Osteoblast (primary cell): ENCODE measurements around the gene ACSL5. TPM values are rescaled to one million over a fixed set of nuclear protein-coding genes. Genes with fewer than 3 reads are reported as not detected.

ENCODE experiments used
- DNase-seq: peaks from one replicate; pipeline ENCODE4 v3.0.0; 2011; ENCODE audit warnings: low spot score, mixed read lengths; ENCODE audit not compliant: insufficient read length; ENCODE audit errors: missing footprints
- H2AFZ ChIP-seq: 2 replicates; pipeline ENCODE4 v1.6.0; 2011; ENCODE audit warnings: mild to moderate bottlenecking, low read length
- H3K27ac ChIP-seq: 2 replicates; pipeline ENCODE4 v1.5.1; 2011; ENCODE audit warnings: mild to moderate bottlenecking, low read depth, low read length, moderate library complexity
- H3K27me3 ChIP-seq: 2 replicates; pipeline ENCODE4 v1.6.0; 2012; ENCODE audit warnings: mild to moderate bottlenecking, control low read depth, inconsistent platforms, low read length, moderate library complexity; ENCODE audit not compliant: insufficient read depth
- H3K36me3 ChIP-seq: 2 replicates; pipeline ENCODE4 v1.5.1; 2011; ENCODE audit warnings: mild to moderate bottlenecking, low read length, control low read depth, moderate library complexity; ENCODE audit not compliant: insufficient read depth
- H3K4me1 ChIP-seq: 2 replicates; pipeline ENCODE4 v1.5.1; 2011; ENCODE audit warnings: mild to moderate bottlenecking, low read length, control low read depth, moderate library complexity; ENCODE audit not compliant: insufficient read depth
- H3K4me2 ChIP-seq: 2 replicates; pipeline ENCODE4 v1.6.0; 2011; ENCODE audit warnings: mild to moderate bottlenecking, low read length; ENCODE audit not compliant: insufficient read depth
- H3K4me3 ChIP-seq: fragments of 200-600 bp; sonication (generic); 3 replicates; pipeline ENCODE4 v1.5.1; 2012; ENCODE audit warnings: mild to moderate bottlenecking, low read length, inconsistent platforms; ENCODE audit not compliant: insufficient read depth
- H3K79me2 ChIP-seq: 2 replicates; pipeline ENCODE4 v1.6.0; 2012; ENCODE audit warnings: mild to moderate bottlenecking, low read length, control low read depth, inconsistent platforms; ENCODE audit not compliant: insufficient read depth
- H3K9me3 ChIP-seq: 2 replicates; pipeline ENCODE4 v1.5.1; 2011; ENCODE audit warnings: low read depth, low read length, control low read depth
- H4K20me1 ChIP-seq: 2 replicates; pipeline ENCODE4 v1.6.0; 2012; ENCODE audit warnings: mild to moderate bottlenecking, low read length, control low read depth; ENCODE audit not compliant: insufficient read depth
- total RNA-seq: library from RNA; depleted of rRNA; stranded (reverse); fragments of >200 nt; gene quantifications from 2 replicates; pipeline ENCODE4 v1.2.3, GENCODE V29; 2012
- TF ChIP-seq, protein P1 (sequence below): IDR thresholded peaks from 2 replicates; pipeline ENCODE4 v1.5.1; 2011; ENCODE audit warnings: mild to moderate bottlenecking, low read depth, low read length, moderate library complexity; ENCODE audit errors: extremely low read depth

Gene ACSL5
- total RNA-seq, 1 donor, result 5.1 TPM

DNA sequence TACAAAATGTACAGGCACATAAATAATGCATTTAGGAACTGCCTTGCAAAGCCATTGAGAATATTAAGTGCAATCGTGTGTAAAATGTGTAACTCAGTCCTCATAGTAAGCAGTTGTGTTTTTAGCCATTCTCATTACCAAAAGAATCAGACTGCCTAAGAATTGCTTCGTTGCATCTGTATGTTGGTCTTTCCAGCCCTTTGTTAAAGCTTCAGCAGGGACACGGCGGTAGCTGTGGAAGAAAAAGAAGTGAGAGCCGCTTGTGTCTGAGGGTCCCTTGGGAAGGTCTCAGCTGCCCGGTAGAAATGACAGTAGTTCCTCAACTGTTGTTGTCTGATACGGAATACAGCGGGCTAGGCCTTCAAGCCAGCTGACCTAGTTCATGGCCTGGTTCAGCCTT lies 22.8 kb upstream of the ACSL5 start:
- DNase-seq, result no peak
- H3K4me3 ChIP-seq, result no peak overlapping the region
- no peaks in the 10 kb centered on the region for H3K79me2 ChIP-seq
- H2AFZ ChIP-seq, result no peak overlapping the region
- no peak overlapping the region for H3K27ac ChIP-seq
- H3K27me3 ChIP-seq, result no peaks in the 10 kb centered on the region
- H3K4me1 ChIP-seq, result no peaks in the 10 kb centered on the region
- no peak overlapping the region for H3K4me2 ChIP-seq
- H4K20me1 ChIP-seq, result no peaks in the 10 kb centered on the region
- H3K36me3 ChIP-seq, result no peaks in the 10 kb centered on the region
- no peaks in the 10 kb centered on the region for H3K9me3 ChIP-seq
- TF ChIP-seq, protein P1, sequence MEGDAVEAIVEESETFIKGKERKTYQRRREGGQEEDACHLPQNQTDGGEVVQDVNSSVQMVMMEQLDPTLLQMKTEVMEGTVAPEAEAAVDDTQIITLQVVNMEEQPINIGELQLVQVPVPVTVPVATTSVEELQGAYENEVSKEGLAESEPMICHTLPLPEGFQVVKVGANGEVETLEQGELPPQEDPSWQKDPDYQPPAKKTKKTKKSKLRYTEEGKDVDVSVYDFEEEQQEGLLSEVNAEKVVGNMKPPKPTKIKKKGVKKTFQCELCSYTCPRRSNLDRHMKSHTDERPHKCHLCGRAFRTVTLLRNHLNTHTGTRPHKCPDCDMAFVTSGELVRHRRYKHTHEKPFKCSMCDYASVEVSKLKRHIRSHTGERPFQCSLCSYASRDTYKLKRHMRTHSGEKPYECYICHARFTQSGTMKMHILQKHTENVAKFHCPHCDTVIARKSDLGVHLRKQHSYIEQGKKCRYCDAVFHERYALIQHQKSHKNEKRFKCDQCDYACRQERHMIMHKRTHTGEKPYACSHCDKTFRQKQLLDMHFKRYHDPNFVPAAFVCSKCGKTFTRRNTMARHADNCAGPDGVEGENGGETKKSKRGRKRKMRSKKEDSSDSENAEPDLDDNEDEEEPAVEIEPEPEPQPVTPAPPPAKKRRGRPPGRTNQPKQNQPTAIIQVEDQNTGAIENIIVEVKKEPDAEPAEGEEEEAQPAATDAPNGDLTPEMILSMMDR, result no peak

DNA sequence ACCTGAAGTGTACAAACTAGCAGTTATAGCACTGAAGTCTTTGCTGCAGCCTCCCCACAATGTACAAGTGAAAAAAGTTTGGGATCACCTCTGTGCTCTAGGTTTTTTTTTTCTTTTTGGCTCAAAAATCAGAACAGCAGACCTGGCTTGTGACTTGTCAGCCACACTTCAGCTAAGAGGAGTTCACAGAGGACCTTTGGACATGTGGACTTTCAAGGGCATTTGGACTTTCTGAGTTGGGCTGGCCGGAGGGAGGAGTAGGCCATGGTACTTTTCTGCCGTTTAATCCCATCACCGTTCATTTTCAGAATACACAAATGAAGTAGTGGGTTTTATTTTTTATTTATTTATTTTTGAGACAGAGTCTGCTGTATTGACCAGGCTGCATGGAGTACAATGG lies 21.9 kb upstream of the ACSL5 start:
- no peaks in the 10 kb centered on the region for H4K20me1 ChIP-seq
- H3K27ac ChIP-seq, result no peak overlapping the region
- TF ChIP-seq, protein P1, result no peak
- no peaks in the 10 kb centered on the region for H3K27me3 ChIP-seq
- H3K4me3 ChIP-seq, result no peak overlapping the region
- no peaks in the 10 kb centered on the region for H3K4me1 ChIP-seq
- H3K9me3 ChIP-seq, result no peaks in the 10 kb centered on the region
- no peaks in the 10 kb centered on the region for H3K36me3 ChIP-seq
- no peak for DNase-seq
- H3K79me2 ChIP-seq, result no peaks in the 10 kb centered on the region
- H2AFZ ChIP-seq, result no peak overlapping the region
- no peak overlapping the region for H3K4me2 ChIP-seq

GRCh38 chr10:112353046-112353445 lies 20.9 kb upstream of the ACSL5 start:
- no peaks in the 10 kb centered on the region for H3K36me3 ChIP-seq
- no peaks in the 10 kb centered on the region for H4K20me1 ChIP-seq
- TF ChIP-seq, protein P1, result no peak

DNA sequence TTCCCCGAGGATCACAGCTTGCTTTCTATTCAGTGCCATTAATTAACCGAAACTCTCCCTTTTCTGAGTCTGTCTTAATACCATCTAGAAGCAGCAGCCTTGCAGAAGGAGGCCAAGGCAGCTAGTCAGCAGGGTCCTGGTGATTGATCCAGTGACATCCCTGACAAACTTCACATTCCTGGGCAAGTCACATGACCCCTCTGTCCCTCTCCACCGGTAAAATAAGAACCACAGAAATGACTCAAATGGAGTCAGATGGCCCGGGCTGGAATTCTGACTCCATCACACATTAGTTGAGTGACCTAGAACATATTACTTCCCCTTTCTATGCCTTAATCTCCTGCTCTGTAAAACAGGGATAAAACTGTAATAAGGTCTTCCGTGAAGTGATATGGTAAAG lies 17.2 kb upstream of the ACSL5 start:
- no peaks in the 10 kb centered on the region for H3K4me1 ChIP-seq
- DNase-seq, result no peak
- H3K4me2 ChIP-seq, result no peak overlapping the region
- no peaks in the 10 kb centered on the region for H4K20me1 ChIP-seq
- no peak overlapping the region for H3K4me3 ChIP-seq
- H3K36me3 ChIP-seq, result no peaks in the 10 kb centered on the region
- H3K79me2 ChIP-seq, result no peaks in the 10 kb centered on the region
- no peaks in the 10 kb centered on the region for H3K9me3 ChIP-seq
- no peak overlapping the region for H3K27ac ChIP-seq
- TF ChIP-seq, protein P1, result no peak
- H3K27me3 ChIP-seq, result no peaks in the 10 kb centered on the region
- no peak overlapping the region for H2AFZ ChIP-seq

More at GRCh38 chr10:112353046-112353445, 20.9 kb upstream of the ACSL5 start:
- Histone ChIP-seq H3K4me3 (no peak overlapping the region), H3K27ac (no peak overlapping the region), H3K4me1 (no peaks in the 10 kb centered on the region), H3K9me3 (no peaks in the 10 kb centered on the region), H2AFZ (no peak overlapping the region), H3K4me2 (no peak overlapping the region), H3K27me3 (no peaks in the 10 kb centered on the region), H3K79me2 (no peaks in the 10 kb centered on the region)
- DNase-seq, result no peak
